ENCODE results near the gene UTP11.

GRCh38 chr1:38055398-38055797, 42.9 kb downstream of the UTP11 start:
- TF ChIP-seq, protein P1, sequence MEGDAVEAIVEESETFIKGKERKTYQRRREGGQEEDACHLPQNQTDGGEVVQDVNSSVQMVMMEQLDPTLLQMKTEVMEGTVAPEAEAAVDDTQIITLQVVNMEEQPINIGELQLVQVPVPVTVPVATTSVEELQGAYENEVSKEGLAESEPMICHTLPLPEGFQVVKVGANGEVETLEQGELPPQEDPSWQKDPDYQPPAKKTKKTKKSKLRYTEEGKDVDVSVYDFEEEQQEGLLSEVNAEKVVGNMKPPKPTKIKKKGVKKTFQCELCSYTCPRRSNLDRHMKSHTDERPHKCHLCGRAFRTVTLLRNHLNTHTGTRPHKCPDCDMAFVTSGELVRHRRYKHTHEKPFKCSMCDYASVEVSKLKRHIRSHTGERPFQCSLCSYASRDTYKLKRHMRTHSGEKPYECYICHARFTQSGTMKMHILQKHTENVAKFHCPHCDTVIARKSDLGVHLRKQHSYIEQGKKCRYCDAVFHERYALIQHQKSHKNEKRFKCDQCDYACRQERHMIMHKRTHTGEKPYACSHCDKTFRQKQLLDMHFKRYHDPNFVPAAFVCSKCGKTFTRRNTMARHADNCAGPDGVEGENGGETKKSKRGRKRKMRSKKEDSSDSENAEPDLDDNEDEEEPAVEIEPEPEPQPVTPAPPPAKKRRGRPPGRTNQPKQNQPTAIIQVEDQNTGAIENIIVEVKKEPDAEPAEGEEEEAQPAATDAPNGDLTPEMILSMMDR (conservative IDR thresholded peaks at IDR 0.05) = no peak
- no peak for TF ChIP-seq ZFX (IDR thresholded peaks at IDR 0.05)
